Measurements from ENCODE around the gene MIEF1.

DNA sequence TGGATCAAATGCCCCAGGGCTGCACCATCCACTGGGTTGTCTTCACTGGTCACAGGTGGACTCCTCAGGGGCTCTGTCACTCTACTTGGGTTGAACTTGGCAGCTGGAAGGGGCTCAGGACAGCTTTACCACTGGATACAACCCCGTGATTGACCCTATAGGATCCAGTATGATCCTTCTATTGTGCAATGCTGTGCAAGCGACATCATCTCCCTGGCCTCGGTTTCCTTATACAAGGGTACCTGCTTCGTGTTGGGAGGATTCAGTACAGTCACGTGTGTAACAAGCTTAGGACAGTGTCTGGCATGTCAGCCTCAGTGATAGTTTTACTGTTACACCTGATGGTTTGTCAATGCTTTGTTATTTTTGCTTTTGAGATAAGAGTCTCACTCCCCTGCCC, 20.5 kb upstream of the MIEF1 start:
- TF ChIP-seq, protein P1, sequence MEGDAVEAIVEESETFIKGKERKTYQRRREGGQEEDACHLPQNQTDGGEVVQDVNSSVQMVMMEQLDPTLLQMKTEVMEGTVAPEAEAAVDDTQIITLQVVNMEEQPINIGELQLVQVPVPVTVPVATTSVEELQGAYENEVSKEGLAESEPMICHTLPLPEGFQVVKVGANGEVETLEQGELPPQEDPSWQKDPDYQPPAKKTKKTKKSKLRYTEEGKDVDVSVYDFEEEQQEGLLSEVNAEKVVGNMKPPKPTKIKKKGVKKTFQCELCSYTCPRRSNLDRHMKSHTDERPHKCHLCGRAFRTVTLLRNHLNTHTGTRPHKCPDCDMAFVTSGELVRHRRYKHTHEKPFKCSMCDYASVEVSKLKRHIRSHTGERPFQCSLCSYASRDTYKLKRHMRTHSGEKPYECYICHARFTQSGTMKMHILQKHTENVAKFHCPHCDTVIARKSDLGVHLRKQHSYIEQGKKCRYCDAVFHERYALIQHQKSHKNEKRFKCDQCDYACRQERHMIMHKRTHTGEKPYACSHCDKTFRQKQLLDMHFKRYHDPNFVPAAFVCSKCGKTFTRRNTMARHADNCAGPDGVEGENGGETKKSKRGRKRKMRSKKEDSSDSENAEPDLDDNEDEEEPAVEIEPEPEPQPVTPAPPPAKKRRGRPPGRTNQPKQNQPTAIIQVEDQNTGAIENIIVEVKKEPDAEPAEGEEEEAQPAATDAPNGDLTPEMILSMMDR (IDR thresholded peaks at IDR 0.05 in 4 of 5, conservative IDR thresholded peaks at IDR 0.05 in 1 of 5): no peak
- no peak for TF ChIP-seq POLR2A (IDR thresholded peaks at IDR 0.05)

Measured in gastrocnemius medialis (tissue), 4 donors.